Measurements from ENCODE around the gene F2.
A peak's percentile ranks its signal among the peaks of the same experiment; 100 is the strongest.

Gene F2

GRCh38 chr11:46718155-46719019 is 626 bp upstream of the F2 start:
- DNase-seq (ENCODE audit: low read depth), result peak; percentile 47

DNA sequence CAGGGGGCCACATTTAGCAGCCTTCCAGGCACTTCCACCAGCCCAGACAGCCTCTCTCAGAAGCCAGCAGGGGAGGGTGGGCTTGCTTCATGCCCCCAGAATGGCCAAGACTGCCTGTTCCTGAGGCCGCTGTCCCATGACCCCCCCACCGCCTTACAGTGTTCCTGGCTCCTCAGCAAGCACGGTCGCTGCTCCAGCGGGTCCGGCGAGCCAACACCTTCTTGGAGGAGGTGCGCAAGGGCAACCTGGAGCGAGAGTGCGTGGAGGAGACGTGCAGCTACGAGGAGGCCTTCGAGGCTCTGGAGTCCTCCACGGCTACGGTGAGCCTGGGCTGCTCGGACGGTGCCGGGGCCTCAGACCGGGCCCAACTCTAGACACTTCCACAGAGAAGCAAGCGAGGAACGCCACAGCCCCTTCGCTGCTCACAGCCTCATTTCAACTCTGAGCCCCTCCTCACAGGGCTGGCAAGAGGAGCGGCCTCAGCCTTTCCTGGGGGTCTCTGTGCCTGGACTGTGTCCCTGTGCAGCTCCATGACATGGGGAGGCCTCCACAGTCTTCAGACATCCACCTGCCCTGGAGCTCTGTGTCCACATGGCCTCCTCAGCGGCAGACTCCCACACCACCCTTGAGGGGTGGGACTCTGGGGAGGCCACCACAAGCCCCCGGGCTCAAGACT is 668 bp downstream of the F2 start:
- DNase-seq (ENCODE audit: low read depth), result no peak

- no peak for DNase-seq (ENCODE audit: low read depth)
Observed at GRCh38 chr11:46721286-46721685, 2.3 kb downstream of the F2 start.

GRCh38 chr11:46722566-46723358 is 3.7 kb downstream of the F2 start:
- no peak for DNase-seq (ENCODE audit: low read depth)

GRCh38 chr11:46723359-46723680 is 4.3 kb downstream of the F2 start:
- DNase-seq (ENCODE audit: low read depth), result no peak

GRCh38 chr11:46724088-46724487 is 5.1 kb downstream of the F2 start:
- no peak for DNase-seq (ENCODE audit: low read depth)

GRCh38 chr11:46725338-46726205 is 6.6 kb downstream of the F2 start:
- no peak for DNase-seq (ENCODE audit: low read depth)

DNA sequence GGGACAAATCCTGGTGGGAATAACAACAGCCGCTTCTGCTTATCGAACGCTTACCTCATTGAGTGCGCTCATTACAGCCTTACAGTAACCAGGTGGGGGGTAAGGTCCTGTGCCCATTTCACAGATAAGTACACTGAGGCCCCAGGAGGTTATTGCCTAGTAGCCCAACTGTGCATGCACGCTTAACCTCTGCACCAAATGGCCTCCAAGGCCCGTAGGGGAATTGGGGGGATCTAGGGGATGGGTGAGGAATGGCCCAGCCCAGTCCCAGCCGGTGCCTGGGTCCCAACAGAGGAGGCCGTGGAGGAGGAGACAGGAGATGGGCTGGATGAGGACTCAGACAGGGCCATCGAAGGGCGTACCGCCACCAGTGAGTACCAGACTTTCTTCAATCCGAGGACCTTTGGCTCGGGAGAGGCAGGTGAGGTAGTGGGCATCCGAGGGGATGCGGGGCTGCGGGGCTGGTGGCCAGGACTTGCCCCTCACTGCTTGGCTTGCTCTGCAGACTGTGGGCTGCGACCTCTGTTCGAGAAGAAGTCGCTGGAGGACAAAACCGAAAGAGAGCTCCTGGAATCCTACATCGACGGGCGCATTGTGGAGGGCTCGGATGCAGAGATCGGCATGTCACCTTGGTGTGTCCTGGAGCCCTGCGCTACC is 7.3 kb downstream of the F2 start:
- DNase-seq (ENCODE audit: low read depth), result no peak

GRCh38 chr11:46727952-46728658 is 9.1 kb downstream of the F2 start:
- DNase-seq (ENCODE audit: low read depth), result no peak

DNA sequence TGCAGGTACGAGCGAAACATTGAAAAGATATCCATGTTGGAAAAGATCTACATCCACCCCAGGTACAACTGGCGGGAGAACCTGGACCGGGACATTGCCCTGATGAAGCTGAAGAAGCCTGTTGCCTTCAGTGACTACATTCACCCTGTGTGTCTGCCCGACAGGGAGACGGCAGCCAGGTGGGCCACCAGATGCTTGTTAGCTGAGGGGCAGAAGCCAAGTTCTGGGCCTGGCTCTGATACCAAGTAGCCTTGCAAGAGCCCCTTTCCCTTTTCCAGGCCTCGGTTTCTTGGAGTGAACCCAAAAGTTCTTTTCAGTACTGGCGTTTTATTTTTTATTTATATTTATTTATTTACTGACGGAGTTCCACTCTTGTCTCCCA is 9.6 kb downstream of the F2 start:
- DNase-seq (ENCODE audit: low read depth), result no peak

GRCh38 chr11:46729110-46730027 is 10.4 kb downstream of the F2 start:
- DNase-seq (ENCODE audit: low read depth), result peak; percentile 20

- no peak for DNase-seq (ENCODE audit: low read depth)
Observed at GRCh38 chr11:46731545-46731944, 12.5 kb downstream of the F2 start.

- DNase-seq (ENCODE audit: low read depth), result no peak
Observed at GRCh38 chr11:46733234-46733633, 14.2 kb downstream of the F2 start.

- no peak for DNase-seq (ENCODE audit: low read depth)
Observed at GRCh38 chr11:46736146-46736545, 17.1 kb downstream of the F2 start.

GRCh38 chr11:46736615-46737014 is 17.6 kb downstream of the F2 start:
- peak; percentile 59 for DNase-seq (ENCODE audit: low read depth)

DNA sequence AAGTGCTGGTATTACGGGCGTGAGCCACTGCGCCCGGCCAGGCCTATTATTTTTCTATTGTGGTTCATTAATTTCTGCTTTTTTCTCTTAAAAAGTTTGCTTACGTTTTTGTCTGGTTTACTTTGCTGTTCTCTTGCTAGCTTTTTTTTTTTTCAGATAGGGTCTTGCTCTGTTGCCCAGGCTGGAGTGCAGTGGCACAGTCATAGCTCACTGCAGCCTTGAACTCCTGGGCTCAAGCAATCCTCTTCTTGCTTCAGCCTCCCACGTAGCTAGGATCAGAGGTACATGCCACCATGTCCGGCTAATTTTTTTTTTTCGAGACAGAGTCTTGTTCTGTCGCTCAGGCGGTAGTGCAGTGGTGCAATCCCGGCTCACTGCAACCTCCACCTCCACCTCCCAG is 18.7 kb downstream of the F2 start:
- DNase-seq (ENCODE audit: low read depth), result no peak

GRCh38 chr11:46738887-46739286 is 19.9 kb downstream of the F2 start:
- no peak for DNase-seq (ENCODE audit: low read depth)

- DNase-seq (ENCODE audit: low read depth), result no peak
Observed at GRCh38 chr11:46741600-46742484, 22.8 kb downstream of the F2 start.

GRCh38 chr11:46743043-46743442 is 24.0 kb downstream of the F2 start:
- DNase-seq (ENCODE audit: low read depth), result no peak
